ENCODE results near the gene TUBG1.
"Not testable (repeated sequence)": the region's sequence is repeated elsewhere in the genome, so short reads cannot be mapped to it uniquely, and the experiment has no call there.

The TUBG1 gene

DNA sequence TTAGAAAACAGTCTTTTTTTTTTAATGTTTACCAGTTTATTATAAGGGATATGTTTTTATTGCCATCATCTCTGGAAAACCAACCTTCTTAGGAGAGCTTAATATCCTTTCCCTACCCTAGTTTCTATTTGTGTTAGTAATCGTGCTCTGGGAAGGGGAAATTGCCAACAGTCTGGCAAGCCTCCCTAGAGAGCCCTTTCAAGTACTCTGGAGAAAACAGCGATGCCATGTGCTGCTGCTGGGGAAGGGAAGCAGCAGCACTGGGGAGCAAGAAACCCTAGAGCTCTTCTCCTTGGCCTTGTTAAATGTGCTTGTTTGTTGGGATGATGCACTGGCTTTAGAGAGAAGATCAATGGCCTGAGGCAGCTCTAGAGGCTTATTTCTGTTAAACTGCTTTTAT, 10.6 kb upstream of the TUBG1 start:
- no peak overlapping the region for H3K4me3 ChIP-seq (ENCODE audit: low read depth in 1 of 5, low read length in 5 of 5)
- H3K36me3 ChIP-seq (ENCODE audit: control insufficient read depth in 5 of 5, insufficient read depth in 5 of 5, low read length in 5 of 5): peaks cover 0 to 11% (median 3%) of the 10 kb centered on the region in 5 donors
- peaks cover 0 to 13% (median 10%) of the 10 kb centered on the region in 5 donors for H3K4me1 ChIP-seq (ENCODE audit: control insufficient read depth in 5 of 5, insufficient read depth in 5 of 5, low read length in 5 of 5)
- H3K9me3 ChIP-seq (ENCODE audit: control insufficient read depth in 5 of 5, low read length in 5 of 5): no peaks in the 10 kb centered on the region
- no peaks in the 10 kb centered on the region for H3K27me3 ChIP-seq (ENCODE audit: control insufficient read depth in 5 of 5, insufficient read depth in 4 of 5, low read length in 5 of 5)
- peak overlapping the region in 2 of 5 donors; percentile 9 to 46 for H3K9ac ChIP-seq (ENCODE audit: low read length in 5 of 5)
- H3K27ac ChIP-seq (ENCODE audit: low read depth, low read length): no peak overlapping the region

DNA sequence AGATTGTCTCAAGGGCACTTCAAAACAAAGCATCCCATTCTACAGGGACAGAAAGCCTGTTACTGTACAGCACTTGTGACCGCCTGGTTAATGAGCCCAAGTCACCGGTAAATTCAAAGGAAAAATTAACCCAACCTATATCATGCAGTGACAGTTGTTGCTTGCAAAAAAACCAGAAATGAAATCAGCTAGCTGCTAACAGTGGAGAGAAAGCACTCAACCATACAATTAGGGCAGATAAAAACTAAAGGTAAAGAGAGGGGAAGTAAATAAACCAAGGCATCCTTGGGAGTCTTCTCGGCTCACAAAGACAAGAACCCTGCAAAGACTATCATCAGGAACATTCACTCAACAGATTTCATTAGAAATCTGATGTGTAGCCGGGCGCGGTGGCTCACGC, 6.2 kb upstream of the TUBG1 start:
- H3K9ac ChIP-seq (ENCODE audit: low read length in 5 of 5): no peak overlapping the region
- no peaks in the 10 kb centered on the region for H3K27me3 ChIP-seq (ENCODE audit: control insufficient read depth in 5 of 5, insufficient read depth in 4 of 5, low read length in 5 of 5)
- H3K4me1 ChIP-seq (ENCODE audit: control insufficient read depth in 5 of 5, insufficient read depth in 5 of 5, low read length in 5 of 5): peaks cover 0 to 39% (median 31%) of the 10 kb centered on the region in 5 donors
- no peak overlapping the region for H3K4me3 ChIP-seq (ENCODE audit: low read depth in 1 of 5, low read length in 5 of 5)
- H3K36me3 ChIP-seq (ENCODE audit: control insufficient read depth in 5 of 5, insufficient read depth in 5 of 5, low read length in 5 of 5): peaks cover 0 to 6% (median 2%) of the 10 kb centered on the region in 5 donors
- no peaks in the 10 kb centered on the region for H3K9me3 ChIP-seq (ENCODE audit: control insufficient read depth in 5 of 5, low read length in 5 of 5)
- H3K27ac ChIP-seq (ENCODE audit: low read depth, low read length): no peak overlapping the region

DNA sequence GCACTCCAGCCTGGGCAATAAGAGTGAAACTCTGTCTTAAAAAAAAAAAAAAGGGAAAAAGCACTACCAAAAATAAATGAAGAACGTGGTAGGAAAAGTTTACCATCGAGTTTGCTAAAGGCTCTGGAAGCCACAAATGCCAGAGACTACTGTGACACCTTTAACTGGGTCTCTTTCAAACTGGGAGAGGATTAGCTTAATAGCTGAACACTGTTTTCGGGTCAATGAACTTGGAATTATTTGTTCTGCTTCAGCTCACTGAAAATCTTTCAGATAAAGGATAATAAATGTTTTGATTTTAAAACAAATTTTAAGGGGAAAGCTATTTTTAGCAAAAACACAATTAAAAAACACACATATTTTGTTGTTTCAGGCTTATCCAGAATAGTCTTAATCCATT, 1.7 kb upstream of the TUBG1 start:
- H3K9ac ChIP-seq (ENCODE audit: low read length in 5 of 5): peak overlapping the region; percentile 87 to 98 (median 92)
- no peaks in the 10 kb centered on the region for H3K27me3 ChIP-seq (ENCODE audit: control insufficient read depth in 5 of 5, insufficient read depth in 4 of 5, low read length in 5 of 5)
- H3K9me3 ChIP-seq (ENCODE audit: control insufficient read depth in 5 of 5, low read length in 5 of 5): no peaks in the 10 kb centered on the region
- peaks cover 0 to 44% (median 35%) of the 10 kb centered on the region in 5 donors for H3K4me1 ChIP-seq (ENCODE audit: control insufficient read depth in 5 of 5, insufficient read depth in 5 of 5, low read length in 5 of 5)
- peaks cover 0 to 15% (median 12%) of the 10 kb centered on the region in 5 donors for H3K36me3 ChIP-seq (ENCODE audit: control insufficient read depth in 5 of 5, insufficient read depth in 5 of 5, low read length in 5 of 5)
- peak overlapping the region; percentile 86 to 99 (median 97) for H3K4me3 ChIP-seq (ENCODE audit: low read depth in 1 of 5, low read length in 5 of 5)
- no peak overlapping the region for H3K27ac ChIP-seq (ENCODE audit: low read depth, low read length)

DNA sequence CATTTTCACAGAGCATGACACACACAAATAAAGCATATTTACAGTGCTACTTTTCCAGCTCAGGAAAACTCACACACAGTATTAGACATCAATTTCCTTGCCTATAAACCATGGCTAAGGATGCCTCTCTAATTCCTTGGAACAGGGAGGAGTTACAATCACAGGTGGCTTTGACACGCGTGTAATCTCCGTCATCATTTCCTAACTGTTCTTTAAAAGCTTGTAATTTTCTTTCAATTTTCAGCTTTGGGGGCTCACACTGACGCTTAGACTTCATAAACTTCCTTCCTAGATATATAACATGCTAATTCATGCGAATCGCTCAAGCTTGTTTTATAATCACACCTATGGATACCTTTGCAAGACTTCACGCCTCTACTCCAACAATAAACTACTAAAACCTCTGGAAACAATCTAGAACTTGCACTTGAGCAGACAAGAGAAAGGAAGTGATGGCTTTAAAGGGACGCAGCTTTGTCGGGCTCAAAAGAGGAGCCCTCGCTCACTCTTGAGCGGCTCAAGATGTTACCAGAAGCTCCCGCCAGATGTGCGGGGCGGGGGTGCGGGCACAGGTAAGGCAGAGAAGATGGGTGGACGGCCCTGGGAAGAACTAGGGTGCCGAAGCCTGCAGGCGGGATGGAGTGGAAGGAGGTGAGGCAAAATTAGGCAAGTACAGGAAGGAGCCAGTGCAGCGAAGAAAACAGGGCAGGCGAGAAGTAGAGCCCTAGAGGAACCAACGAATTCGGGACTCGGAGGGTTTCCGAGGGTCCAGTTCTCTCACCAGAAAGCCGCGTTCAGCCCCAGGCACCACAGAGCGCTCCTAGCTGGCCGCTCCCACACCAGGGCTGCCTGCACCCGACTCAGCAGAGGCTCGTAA, 940 bp upstream of the TUBG1 start:
- Histone ChIP-seq H3K4me1 (ENCODE audit: control insufficient read depth in 5 of 5, insufficient read depth in 5 of 5, low read length in 5 of 5) (peaks cover 0 to 44% (median 35%) of the 10 kb centered on the region in 5 donors), H3K4me3 (ENCODE audit: low read depth in 1 of 5, low read length in 5 of 5) (peak overlapping the region; percentile 86 to 99 (median 97)), H3K9ac (ENCODE audit: low read length in 5 of 5) (peak overlapping the region; percentile 87 to 98 (median 92)), H3K9me3 (ENCODE audit: control insufficient read depth in 5 of 5, low read length in 5 of 5) (no peaks in the 10 kb centered on the region), H3K27me3 (ENCODE audit: control insufficient read depth in 5 of 5, insufficient read depth in 4 of 5, low read length in 5 of 5) (no peaks in the 10 kb centered on the region), H3K27ac (ENCODE audit: low read depth, low read length) (peak overlapping the region; percentile 86), H3K36me3 (ENCODE audit: control insufficient read depth in 5 of 5, insufficient read depth in 5 of 5, low read length in 5 of 5) (peaks cover 0 to 20% (median 17%) of the 10 kb centered on the region in 5 donors)

DNA sequence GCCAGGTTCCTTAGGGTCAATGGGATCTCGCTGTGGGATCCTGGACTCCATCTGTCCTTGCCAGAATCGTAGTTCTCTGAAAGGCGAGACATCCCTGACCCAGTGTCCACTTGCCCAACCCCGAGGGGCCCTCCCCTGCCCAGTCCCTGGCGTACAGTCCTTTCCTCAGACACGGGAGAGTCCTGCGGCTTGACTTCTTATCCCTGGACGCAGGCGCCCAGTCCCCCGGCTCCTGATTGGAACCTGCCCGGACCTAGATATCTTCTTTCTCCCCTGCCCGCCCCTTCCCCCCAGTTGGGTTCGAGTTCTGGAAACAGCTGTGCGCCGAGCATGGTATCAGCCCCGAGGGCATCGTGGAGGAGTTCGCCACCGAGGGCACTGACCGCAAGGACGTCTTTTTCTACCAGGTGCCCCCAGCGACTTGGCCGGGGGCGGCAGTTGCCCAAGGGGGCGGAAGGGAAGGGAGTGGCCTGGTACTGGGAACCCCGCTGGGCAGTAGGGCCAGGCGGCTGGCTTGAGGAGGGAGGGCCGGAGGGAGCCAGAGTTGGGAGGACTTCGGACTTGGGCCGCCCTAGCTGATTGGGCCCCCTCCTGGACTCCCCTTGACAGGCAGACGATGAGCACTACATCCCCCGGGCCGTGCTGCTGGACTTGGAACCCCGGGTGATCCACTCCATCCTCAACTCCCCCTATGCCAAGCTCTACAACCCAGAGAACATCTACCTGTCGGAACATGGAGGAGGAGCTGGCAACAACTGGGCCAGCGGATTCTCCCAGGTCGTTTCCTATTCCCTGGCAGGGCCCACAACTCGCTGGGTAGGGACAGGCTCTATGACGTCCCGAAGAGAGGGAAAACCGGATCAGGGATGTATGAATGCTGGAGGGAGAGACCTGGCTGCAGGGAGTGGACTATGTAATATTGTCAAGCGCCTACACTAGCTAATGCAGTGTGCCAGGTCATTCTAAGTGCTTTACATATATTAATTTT, 625 bp downstream of the TUBG1 start:
- H3K27me3 ChIP-seq (ENCODE audit: control insufficient read depth in 5 of 5, insufficient read depth in 4 of 5, low read length in 5 of 5); H3K9me3 ChIP-seq (ENCODE audit: control insufficient read depth in 5 of 5, low read length in 5 of 5): not testable (repeated sequence)
- Histone ChIP-seq H3K27ac (ENCODE audit: low read depth, low read length) (peak overlapping the region; percentile 80), H3K36me3 (ENCODE audit: control insufficient read depth in 5 of 5, insufficient read depth in 5 of 5, low read length in 5 of 5) (peaks cover 0 to 35% (median 31%) of the 10 kb centered on the region in 5 donors), H3K4me3 (ENCODE audit: low read depth in 1 of 5, low read length in 5 of 5) (peak overlapping the region; percentile 85 to 99 (median 94)), H3K4me1 (ENCODE audit: control insufficient read depth in 5 of 5, insufficient read depth in 5 of 5, low read length in 5 of 5) (peaks cover 0 to 44% (median 35%) of the 10 kb centered on the region in 5 donors), H3K9ac (ENCODE audit: low read length in 5 of 5) (peak overlapping the region; percentile 52 to 91 (median 76))

DNA sequence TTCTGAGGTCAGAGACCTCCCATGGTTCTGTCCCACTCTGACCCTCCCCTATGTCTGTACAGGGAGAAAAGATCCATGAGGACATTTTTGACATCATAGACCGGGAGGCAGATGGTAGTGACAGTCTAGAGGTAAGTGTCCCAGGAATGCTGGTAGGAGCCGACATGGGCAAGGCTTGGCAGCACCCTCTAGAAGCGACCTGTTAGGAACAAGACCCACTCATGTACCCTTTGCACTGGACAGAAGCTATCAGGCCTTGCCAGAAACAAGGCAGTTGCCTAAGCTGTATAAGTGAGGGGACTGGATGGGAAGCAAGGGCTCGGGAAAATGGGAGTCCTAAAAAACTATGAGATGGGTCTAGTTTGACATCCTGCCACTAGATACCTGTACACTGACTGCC, 2.5 kb downstream of the TUBG1 start:
- Histone ChIP-seq H3K36me3 (ENCODE audit: control insufficient read depth in 5 of 5, insufficient read depth in 5 of 5, low read length in 5 of 5) (peaks cover 0 to 46% (median 36%) of the 10 kb centered on the region in 5 donors), H3K4me1 (ENCODE audit: control insufficient read depth in 5 of 5, insufficient read depth in 5 of 5, low read length in 5 of 5) (peaks cover 0 to 29% (median 26%) of the 10 kb centered on the region in 5 donors), H3K9ac (ENCODE audit: low read length in 5 of 5) (no peak overlapping the region), H3K9me3 (ENCODE audit: control insufficient read depth in 5 of 5, low read length in 5 of 5) (no peaks in the 10 kb centered on the region), H3K27me3 (ENCODE audit: control insufficient read depth in 5 of 5, insufficient read depth in 4 of 5, low read length in 5 of 5) (no peaks in the 10 kb centered on the region), H3K27ac (ENCODE audit: low read depth, low read length) (no peak overlapping the region), H3K4me3 (ENCODE audit: low read depth in 1 of 5, low read length in 5 of 5) (no peak overlapping the region)

DNA sequence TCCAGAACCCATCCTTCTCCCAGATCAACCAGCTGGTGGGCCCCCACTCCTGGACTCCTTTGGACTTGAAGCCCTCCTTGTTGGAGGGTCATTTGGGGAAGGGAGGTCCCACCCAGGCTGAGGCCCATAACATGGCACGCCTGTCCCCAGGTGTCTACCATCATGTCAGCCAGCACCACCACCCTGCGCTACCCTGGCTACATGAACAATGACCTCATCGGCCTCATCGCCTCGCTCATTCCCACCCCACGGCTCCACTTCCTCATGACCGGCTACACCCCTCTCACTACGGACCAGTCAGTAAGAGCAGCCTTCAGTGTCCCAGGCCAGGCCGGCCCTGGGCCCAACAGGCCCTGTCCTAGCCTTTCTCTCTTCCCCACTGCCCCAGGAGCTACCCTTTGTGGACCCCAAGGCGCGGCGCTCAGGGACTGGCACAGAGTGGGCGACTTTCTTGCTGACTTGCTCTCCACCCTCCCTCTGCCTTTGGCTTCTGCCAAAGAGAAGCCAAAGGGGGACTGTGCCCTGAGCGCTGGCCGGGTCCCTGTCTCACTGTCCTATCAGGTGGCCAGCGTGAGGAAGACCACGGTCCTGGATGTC, 4.3 kb downstream of the TUBG1 start:
- Histone ChIP-seq H3K27ac (ENCODE audit: low read depth, low read length) (no peak overlapping the region), H3K4me3 (ENCODE audit: low read depth in 1 of 5, low read length in 5 of 5) (no peak overlapping the region)

DNA sequence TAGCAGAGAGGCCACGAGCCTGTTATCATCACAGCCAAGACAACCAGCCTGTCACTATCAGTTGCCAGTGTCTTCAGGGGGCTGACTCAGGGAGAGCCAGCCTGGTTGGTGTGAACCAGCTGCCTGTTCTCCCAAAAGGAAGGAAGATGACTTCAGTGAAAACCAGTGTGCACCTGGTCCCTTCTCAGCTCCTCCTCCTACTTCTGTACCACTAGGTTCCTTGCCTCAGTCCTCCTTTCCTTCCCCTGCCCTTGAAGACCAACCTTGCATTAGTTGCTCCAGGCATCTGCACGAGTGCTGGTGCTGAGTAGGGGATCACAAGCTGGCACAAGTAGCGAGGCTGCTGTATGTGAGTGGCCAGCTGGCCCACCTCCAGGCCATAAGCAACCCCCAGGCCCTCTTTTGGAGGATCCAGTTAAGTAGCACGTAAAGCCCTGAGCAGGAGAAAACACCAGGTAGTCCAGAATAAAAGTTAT, 8.5 kb downstream of the TUBG1 start:
- H3K9me3 ChIP-seq (ENCODE audit: control insufficient read depth in 5 of 5, low read length in 5 of 5): no peaks in the 10 kb centered on the region
- peaks cover 0 to 8% (median 6%) of the 10 kb centered on the region in 5 donors for H3K4me1 ChIP-seq (ENCODE audit: control insufficient read depth in 5 of 5, insufficient read depth in 5 of 5, low read length in 5 of 5)
- no peak overlapping the region for H3K27ac ChIP-seq (ENCODE audit: low read depth, low read length)
- H3K4me3 ChIP-seq (ENCODE audit: low read depth in 1 of 5, low read length in 5 of 5): no peak overlapping the region
- peak overlapping the region in 2 of 5 donors; percentile 1 to 43 for H3K9ac ChIP-seq (ENCODE audit: low read length in 5 of 5)
- H3K36me3 ChIP-seq (ENCODE audit: control insufficient read depth in 5 of 5, insufficient read depth in 5 of 5, low read length in 5 of 5): peaks cover 0 to 32% (median 26%) of the 10 kb centered on the region in 5 donors
- no peaks in the 10 kb centered on the region for H3K27me3 ChIP-seq (ENCODE audit: control insufficient read depth in 5 of 5, insufficient read depth in 4 of 5, low read length in 5 of 5)

More for the DNA sequence above, 4.3 kb downstream of the TUBG1 start:
- Histone ChIP-seq H3K36me3 (ENCODE audit: control insufficient read depth in 5 of 5, insufficient read depth in 5 of 5, low read length in 5 of 5) (peaks cover 0 to 46% (median 36%) of the 10 kb centered on the region in 5 donors), H3K9ac (ENCODE audit: low read length in 5 of 5) (no peak overlapping the region), H3K27me3 (ENCODE audit: control insufficient read depth in 5 of 5, insufficient read depth in 4 of 5, low read length in 5 of 5) (no peaks in the 10 kb centered on the region), H3K4me1 (ENCODE audit: control insufficient read depth in 5 of 5, insufficient read depth in 5 of 5, low read length in 5 of 5) (peaks cover 0 to 18% (median 16%) of the 10 kb centered on the region in 5 donors), H3K9me3 (ENCODE audit: control insufficient read depth in 5 of 5, low read length in 5 of 5) (no peaks in the 10 kb centered on the region)

DNA sequence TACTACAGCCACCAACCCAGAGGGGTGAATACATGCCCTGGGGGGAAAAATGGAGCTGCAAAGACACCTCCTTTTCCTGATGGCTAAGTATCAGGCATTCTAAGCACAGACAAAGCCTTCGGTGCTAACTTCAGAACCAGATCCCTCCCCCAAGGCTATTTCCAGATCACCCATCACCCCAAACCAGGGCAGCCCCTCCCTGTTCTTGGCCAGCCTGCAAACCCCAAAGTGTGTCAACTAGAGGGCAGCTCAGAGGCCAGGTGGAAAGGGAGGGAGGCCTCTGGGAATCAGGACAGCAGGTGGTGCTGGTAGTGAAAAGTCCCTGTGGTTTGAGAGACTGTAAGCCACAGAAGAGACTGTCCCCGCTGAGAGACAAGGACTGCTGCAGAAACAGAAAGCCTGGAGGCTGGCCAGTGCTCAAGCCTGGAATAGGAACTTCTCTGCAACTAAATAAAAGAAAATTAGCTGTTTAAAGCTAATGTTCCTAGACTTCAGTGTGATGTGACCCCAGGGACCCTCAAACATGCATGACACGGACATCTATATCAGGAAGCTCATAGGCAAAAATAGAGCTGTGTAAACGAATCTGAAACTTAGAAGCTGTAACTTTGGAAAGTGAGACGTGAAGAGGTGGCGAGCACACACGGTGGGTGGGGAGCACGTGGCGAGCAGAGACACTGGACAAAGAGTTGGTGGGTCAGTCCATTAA, 9.1 kb downstream of the TUBG1 start:
- Histone ChIP-seq H3K9me3 (ENCODE audit: control insufficient read depth in 5 of 5, low read length in 5 of 5) (no peaks in the 10 kb centered on the region), H3K27me3 (ENCODE audit: control insufficient read depth in 5 of 5, insufficient read depth in 4 of 5, low read length in 5 of 5) (no peaks in the 10 kb centered on the region), H3K9ac (ENCODE audit: low read length in 5 of 5) (peak overlapping the region in 1 of 5 donors; percentile 1), H3K36me3 (ENCODE audit: control insufficient read depth in 5 of 5, insufficient read depth in 5 of 5, low read length in 5 of 5) (peaks cover 0 to 26% (median 23%) of the 10 kb centered on the region in 5 donors), H3K4me3 (ENCODE audit: low read depth in 1 of 5, low read length in 5 of 5) (no peak overlapping the region), H3K4me1 (ENCODE audit: control insufficient read depth in 5 of 5, insufficient read depth in 5 of 5, low read length in 5 of 5) (peaks cover 0 to 8% (median 6%) of the 10 kb centered on the region in 5 donors), H3K27ac (ENCODE audit: low read depth, low read length) (no peak overlapping the region)

All from subcutaneous abdominal adipose tissue (tissue), 5 donors.